Measurements from ENCODE around the gene CHST10.

DNA sequence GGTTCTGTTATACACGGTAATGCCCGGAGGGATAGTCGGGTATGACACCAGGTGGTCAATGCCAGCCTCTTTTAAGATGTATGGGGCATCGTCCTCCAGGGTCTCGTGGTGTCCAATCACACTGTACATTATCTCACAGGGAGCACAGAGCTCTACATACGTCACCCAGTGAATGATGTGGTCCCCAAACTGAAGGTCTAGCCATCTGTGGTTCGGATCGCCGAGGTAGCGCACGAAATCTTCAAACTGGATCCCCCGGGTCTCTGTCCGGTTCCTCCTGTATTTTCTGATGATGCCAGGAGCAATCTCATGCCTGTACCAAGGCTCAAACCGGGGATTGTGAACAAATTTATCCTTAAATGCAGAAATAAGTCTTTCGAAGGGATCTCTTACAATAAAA is 24.1 kb downstream of the CHST10 start:
- TF ChIP-seq TAF1 (conservative IDR thresholded peaks at IDR 0.05), result no peak
- TF ChIP-seq, protein P1, sequence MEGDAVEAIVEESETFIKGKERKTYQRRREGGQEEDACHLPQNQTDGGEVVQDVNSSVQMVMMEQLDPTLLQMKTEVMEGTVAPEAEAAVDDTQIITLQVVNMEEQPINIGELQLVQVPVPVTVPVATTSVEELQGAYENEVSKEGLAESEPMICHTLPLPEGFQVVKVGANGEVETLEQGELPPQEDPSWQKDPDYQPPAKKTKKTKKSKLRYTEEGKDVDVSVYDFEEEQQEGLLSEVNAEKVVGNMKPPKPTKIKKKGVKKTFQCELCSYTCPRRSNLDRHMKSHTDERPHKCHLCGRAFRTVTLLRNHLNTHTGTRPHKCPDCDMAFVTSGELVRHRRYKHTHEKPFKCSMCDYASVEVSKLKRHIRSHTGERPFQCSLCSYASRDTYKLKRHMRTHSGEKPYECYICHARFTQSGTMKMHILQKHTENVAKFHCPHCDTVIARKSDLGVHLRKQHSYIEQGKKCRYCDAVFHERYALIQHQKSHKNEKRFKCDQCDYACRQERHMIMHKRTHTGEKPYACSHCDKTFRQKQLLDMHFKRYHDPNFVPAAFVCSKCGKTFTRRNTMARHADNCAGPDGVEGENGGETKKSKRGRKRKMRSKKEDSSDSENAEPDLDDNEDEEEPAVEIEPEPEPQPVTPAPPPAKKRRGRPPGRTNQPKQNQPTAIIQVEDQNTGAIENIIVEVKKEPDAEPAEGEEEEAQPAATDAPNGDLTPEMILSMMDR (IDR thresholded peaks at IDR 0.05; ENCODE audit: low read depth, low read length, missing input control), result no peak
- TF ChIP-seq, protein P2, sequence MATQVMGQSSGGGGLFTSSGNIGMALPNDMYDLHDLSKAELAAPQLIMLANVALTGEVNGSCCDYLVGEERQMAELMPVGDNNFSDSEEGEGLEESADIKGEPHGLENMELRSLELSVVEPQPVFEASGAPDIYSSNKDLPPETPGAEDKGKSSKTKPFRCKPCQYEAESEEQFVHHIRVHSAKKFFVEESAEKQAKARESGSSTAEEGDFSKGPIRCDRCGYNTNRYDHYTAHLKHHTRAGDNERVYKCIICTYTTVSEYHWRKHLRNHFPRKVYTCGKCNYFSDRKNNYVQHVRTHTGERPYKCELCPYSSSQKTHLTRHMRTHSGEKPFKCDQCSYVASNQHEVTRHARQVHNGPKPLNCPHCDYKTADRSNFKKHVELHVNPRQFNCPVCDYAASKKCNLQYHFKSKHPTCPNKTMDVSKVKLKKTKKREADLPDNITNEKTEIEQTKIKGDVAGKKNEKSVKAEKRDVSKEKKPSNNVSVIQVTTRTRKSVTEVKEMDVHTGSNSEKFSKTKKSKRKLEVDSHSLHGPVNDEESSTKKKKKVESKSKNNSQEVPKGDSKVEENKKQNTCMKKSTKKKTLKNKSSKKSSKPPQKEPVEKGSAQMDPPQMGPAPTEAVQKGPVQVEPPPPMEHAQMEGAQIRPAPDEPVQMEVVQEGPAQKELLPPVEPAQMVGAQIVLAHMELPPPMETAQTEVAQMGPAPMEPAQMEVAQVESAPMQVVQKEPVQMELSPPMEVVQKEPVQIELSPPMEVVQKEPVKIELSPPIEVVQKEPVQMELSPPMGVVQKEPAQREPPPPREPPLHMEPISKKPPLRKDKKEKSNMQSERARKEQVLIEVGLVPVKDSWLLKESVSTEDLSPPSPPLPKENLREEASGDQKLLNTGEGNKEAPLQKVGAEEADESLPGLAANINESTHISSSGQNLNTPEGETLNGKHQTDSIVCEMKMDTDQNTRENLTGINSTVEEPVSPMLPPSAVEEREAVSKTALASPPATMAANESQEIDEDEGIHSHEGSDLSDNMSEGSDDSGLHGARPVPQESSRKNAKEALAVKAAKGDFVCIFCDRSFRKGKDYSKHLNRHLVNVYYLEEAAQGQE (IDR thresholded peaks at IDR 0.05), result no peak
- TF ChIP-seq, protein P3, sequence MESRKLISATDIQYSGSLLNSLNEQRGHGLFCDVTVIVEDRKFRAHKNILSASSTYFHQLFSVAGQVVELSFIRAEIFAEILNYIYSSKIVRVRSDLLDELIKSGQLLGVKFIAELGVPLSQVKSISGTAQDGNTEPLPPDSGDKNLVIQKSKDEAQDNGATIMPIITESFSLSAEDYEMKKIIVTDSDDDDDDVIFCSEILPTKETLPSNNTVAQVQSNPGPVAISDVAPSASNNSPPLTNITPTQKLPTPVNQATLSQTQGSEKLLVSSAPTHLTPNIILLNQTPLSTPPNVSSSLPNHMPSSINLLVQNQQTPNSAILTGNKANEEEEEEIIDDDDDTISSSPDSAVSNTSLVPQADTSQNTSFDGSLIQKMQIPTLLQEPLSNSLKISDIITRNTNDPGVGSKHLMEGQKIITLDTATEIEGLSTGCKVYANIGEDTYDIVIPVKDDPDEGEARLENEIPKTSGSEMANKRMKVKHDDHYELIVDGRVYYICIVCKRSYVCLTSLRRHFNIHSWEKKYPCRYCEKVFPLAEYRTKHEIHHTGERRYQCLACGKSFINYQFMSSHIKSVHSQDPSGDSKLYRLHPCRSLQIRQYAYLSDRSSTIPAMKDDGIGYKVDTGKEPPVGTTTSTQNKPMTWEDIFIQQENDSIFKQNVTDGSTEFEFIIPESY (IDR thresholded peaks at IDR 0.05), result no peak
- TF ChIP-seq SP1 (IDR thresholded peaks at IDR 0.05), result no peak
- TF ChIP-seq, protein P4, sequence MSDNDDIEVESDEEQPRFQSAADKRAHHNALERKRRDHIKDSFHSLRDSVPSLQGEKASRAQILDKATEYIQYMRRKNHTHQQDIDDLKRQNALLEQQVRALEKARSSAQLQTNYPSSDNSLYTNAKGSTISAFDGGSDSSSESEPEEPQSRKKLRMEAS (IDR thresholded peaks at IDR 0.05), result no peak
